Measurements from ENCODE around the gene SLC32A1.

DNA sequence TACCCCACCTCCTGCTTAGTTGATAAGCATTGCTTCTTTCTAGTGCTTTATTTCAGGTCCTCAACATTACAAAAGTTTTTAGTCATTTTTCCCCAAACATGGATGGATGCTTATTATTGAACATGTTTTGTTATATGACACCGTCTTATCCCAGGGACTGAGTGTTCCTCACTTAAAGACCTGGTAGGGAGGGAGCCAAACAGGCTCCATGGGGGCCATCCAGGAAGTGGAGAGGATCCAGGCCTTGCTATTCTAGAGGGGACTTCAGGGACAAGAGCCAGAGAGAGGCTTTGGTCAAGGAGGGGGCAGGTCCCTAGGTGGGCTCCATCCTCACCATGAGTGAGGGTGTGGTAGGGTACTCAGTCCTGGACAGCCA, 7.4 kb downstream of the SLC32A1 start:
- no peak for TF ChIP-seq CTCF (IDR thresholded peaks at IDR 0.05; ENCODE audit: insufficient read depth, low read depth, low read length)
- no peak for TF ChIP-seq EZH2 (IDR thresholded peaks at IDR 0.05; ENCODE audit: insufficient read depth, low read length)

All from astrocyte (in vitro differentiated cells and primary cell).